Measurements from ENCODE around the gene IL27RA. TPM values are rescaled to one million over a fixed set of nuclear protein-coding genes. Genes with fewer than 3 reads are reported as not detected.

IL27RA gene
- total and polyA plus RNA-seq, 11 donors: 2.4 to 8.2 (median 4.2) TPM

DNA sequence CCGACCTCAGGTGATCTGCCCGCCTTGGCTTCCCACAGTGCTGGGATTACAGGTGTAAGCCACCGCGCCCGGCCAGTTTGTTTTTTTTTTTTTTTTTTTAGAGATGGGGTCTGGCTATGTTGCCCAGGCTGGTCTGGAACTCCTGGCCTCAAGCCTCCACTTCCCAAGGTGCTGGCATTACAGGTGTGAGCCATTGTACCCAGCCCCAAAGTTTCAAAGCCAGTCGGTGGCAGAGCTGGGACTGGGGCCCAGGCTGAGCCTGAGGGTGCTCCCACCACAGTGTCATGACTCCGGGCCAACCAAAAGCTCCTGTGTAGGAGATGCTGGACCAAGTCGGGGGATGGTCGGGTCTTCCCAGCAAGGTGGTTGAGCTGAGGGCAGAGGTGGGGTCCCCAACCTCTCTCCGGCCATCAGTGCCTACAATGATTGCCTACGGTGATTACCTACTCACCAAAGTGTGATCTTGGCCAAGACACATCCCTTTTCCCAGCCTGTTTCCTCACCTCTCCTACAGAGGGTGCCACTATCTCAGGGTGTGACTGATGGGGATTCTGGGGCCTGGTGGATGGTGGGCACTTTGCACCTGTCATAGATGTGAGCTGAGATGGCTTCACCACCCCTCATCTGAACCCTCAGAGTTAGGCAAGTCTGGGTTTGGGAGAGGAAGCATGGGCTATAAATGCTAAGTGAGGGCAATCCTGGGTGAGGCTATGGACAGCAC lies 64.9 kb downstream of the IL27RA start:
- 95 to 97% (median 95%) methylated on average over 9 to 11 of the region's 11 CpGs for WGBS, 4 donors
- H3K27ac ChIP-seq: no peak overlapping the region
- TF ChIP-seq POLR2A (IDR thresholded peaks at IDR 0.05): no peak
- TF ChIP-seq, protein P1, sequence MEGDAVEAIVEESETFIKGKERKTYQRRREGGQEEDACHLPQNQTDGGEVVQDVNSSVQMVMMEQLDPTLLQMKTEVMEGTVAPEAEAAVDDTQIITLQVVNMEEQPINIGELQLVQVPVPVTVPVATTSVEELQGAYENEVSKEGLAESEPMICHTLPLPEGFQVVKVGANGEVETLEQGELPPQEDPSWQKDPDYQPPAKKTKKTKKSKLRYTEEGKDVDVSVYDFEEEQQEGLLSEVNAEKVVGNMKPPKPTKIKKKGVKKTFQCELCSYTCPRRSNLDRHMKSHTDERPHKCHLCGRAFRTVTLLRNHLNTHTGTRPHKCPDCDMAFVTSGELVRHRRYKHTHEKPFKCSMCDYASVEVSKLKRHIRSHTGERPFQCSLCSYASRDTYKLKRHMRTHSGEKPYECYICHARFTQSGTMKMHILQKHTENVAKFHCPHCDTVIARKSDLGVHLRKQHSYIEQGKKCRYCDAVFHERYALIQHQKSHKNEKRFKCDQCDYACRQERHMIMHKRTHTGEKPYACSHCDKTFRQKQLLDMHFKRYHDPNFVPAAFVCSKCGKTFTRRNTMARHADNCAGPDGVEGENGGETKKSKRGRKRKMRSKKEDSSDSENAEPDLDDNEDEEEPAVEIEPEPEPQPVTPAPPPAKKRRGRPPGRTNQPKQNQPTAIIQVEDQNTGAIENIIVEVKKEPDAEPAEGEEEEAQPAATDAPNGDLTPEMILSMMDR (IDR thresholded peaks at IDR 0.05): peak in 1 of 12 donors; percentile 4
- peaks cover 0 to 10% (median 6%) of the 10 kb centered on the region in 12 donors for H3K4me1 ChIP-seq
- H3K4me3 ChIP-seq: no peak overlapping the region
- peaks cover 0 to 13% (median 7%) of the 10 kb centered on the region in 12 donors for H3K9me3 ChIP-seq
- peaks cover 0 to 64% (median 52%) of the 10 kb centered on the region in 9 donors for H3K36me3 ChIP-seq
- no peaks in the 10 kb centered on the region for H3K27me3 ChIP-seq
- no peak for DNase-seq
- ATAC-seq: peak in 2 of 4 donors; percentile 8 to 16
- intact Hi-C loops (cut with DNase I): no loop called here

DNA sequence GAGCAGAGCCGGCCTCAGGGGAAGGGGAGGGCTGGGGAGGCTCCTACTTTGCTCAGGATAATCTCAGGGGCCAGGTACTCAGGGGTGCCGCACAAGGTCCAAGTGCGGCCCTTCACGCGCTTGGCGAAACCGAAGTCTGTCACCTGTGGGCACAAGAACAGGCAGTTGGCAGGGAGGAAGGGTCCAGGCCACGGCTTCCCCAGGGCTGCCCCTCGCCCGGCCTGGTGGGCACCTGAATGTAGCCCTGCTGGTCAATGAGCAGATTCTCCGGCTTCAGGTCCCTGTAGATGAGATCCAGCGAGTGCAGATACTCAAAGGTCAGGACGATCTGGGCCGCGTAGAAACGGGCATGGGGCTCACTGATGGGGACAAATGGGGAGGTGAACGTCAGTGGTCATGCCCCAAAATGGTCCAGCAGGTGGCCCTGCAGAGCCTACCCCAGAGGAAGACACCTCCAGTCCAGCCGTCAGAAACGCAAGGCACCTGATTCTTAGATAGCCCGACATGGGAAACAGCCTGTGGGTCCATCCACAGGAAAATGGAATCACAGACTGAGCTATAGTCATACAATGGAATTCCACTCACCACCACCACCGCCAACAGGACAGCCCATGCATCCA lies 66.1 kb downstream of the IL27RA start:
- no peaks in the 10 kb centered on the region for H3K27me3 ChIP-seq
- H3K36me3 ChIP-seq: peaks cover 0 to 76% (median 64%) of the 10 kb centered on the region in 9 donors
- TF ChIP-seq, protein P1 (IDR thresholded peaks at IDR 0.05): peak in 10 of 12 donors; percentile 8 to 44 (median 21)
- no peak for TF ChIP-seq POLR2A (IDR thresholded peaks at IDR 0.05)
- no peak for DNase-seq
- peak in 3 of 4 donors; percentile 8 to 36 (median 19) for ATAC-seq
- H3K4me1 ChIP-seq: peaks cover 0 to 13% (median 6%) of the 10 kb centered on the region in 12 donors
- intact Hi-C loops (cut with DNase I): no loop called here
- WGBS, 4 donors: 75 to 80% (median 77%) methylated on average over 19 to 21 of the region's 21 CpGs
- peaks cover 0 to 12% (median 7%) of the 10 kb centered on the region in 12 donors for H3K9me3 ChIP-seq
- H3K27ac ChIP-seq: peak overlapping the region in 1 of 12 donors; percentile 39
- no peak overlapping the region for H3K4me3 ChIP-seq

DNA sequence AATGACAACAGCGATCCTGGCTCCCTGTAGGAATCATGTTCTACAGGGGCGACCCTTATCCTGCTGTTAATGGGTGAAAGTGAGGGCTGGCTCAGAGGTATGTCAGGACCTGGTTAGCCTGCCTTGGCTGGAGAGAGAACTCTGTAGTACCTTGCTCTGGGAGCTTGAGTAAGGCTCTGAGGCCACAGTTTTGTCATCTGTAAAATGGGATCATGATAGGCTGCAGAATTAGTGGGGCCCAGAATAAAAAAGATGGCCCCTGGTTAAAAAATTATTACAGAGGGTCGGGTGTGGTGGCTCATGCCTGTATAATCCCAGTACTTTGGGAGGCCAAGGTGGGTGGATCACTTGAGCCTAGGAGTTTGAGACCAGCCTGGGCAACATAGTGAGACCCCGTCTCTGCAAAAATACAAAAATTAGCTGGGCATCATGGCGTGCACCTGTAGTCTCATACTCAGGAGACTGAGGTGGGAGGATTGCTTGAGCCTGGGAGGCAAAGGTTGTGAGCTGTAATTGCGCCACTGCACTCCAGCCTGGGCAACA lies 69.5 kb downstream of the IL27RA start:
- WGBS, 4 donors: 93 to 97% (median 96%) methylated on average over 6 of the region's 6 CpGs
- no peak for TF ChIP-seq POLR2A (IDR thresholded peaks at IDR 0.05)
- TF ChIP-seq, protein P1 (IDR thresholded peaks at IDR 0.05): no peak
- no peak overlapping the region for H3K4me3 ChIP-seq
- H3K27me3 ChIP-seq: no peaks in the 10 kb centered on the region
- H3K4me1 ChIP-seq: peaks cover 0 to 24% (median 7%) of the 10 kb centered on the region in 12 donors
- no peak for ATAC-seq
- DNase-seq: peak in 1 of 5 donors; percentile 25
- H3K27ac ChIP-seq: no peak overlapping the region
- intact Hi-C loops (cut with DNase I): no loop called here
- H3K36me3 ChIP-seq: peaks cover 0 to 100% (median 96%) of the 10 kb centered on the region in 9 donors
- H3K9me3 ChIP-seq: no peaks in the 10 kb centered on the region

Measured in heart left ventricle (tissue), 16 donors.